WERI-Rb-1 (cell line): ENCODE data around the gene SLC13A2.
"Not testable (repeated sequence)": the region's sequence is repeated elsewhere in the genome, so short reads cannot be mapped to it uniquely, and the experiment has no call there.

Experiments used
- DNase-seq: peaks from one replicate; pipeline ENCODE4 v3.0.0-alpha.2; 2020
- H3K27ac ChIP-seq: fragments of 250-450 bp; sonication (Bioruptor Pico); 2 replicates; pipeline ENCODE4 v1.5.1; 2020; ENCODE audit warnings: mild to moderate bottlenecking, moderate library complexity
- H3K27me3 ChIP-seq: fragments of 250-450 bp; sonication (Bioruptor Pico); 2 replicates; pipeline ENCODE4 v1.5.1; 2021; ENCODE audit warnings: mild to moderate bottlenecking, low read depth, moderate library complexity; ENCODE audit not compliant: insufficient read depth, severe bottlenecking
- H3K36me3 ChIP-seq: fragments of 250-450 bp; sonication (Bioruptor Pico); 2 replicates; pipeline ENCODE4 v1.5.1; 2020; ENCODE audit warnings: mild to moderate bottlenecking, moderate library complexity
- H3K4me3 ChIP-seq: 2 replicates; pipeline ENCODE4 v1.5.1; 2011; ENCODE audit warnings: low read depth, mild to moderate bottlenecking, control low read depth, low read length
- H3K9me3 ChIP-seq: fragments of 250-450 bp; sonication (Bioruptor Pico); 2 replicates; pipeline ENCODE4 v1.5.1; 2021; ENCODE audit warnings: mild to moderate bottlenecking, moderate library complexity; ENCODE audit not compliant: severe bottlenecking
- TF ChIP-seq, protein P1 (sequence below): IDR thresholded peaks from 2 replicates; pipeline ENCODE4 v1.5.1; 2011; ENCODE audit warnings: low read depth, mild to moderate bottlenecking, control low read depth, inconsistent platforms, low read length

SLC13A2 gene

GRCh38 chr17:28443901-28444638 lies 29.4 kb upstream of the SLC13A2 start:
- no peak overlapping the region for H3K27ac ChIP-seq
- TF ChIP-seq, protein P1, sequence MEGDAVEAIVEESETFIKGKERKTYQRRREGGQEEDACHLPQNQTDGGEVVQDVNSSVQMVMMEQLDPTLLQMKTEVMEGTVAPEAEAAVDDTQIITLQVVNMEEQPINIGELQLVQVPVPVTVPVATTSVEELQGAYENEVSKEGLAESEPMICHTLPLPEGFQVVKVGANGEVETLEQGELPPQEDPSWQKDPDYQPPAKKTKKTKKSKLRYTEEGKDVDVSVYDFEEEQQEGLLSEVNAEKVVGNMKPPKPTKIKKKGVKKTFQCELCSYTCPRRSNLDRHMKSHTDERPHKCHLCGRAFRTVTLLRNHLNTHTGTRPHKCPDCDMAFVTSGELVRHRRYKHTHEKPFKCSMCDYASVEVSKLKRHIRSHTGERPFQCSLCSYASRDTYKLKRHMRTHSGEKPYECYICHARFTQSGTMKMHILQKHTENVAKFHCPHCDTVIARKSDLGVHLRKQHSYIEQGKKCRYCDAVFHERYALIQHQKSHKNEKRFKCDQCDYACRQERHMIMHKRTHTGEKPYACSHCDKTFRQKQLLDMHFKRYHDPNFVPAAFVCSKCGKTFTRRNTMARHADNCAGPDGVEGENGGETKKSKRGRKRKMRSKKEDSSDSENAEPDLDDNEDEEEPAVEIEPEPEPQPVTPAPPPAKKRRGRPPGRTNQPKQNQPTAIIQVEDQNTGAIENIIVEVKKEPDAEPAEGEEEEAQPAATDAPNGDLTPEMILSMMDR, result no peak
- no peaks in the 10 kb centered on the region for H3K27me3 ChIP-seq
- H3K36me3 ChIP-seq, result no peaks in the 10 kb centered on the region
- H3K4me3 ChIP-seq, result no peak overlapping the region
- H3K9me3 ChIP-seq, result no peaks in the 10 kb centered on the region
- no peak for DNase-seq

GRCh38 chr17:28446716-28447395 lies 26.6 kb upstream of the SLC13A2 start:
- no peaks in the 10 kb centered on the region for H3K9me3 ChIP-seq
- no peaks in the 10 kb centered on the region for H3K27me3 ChIP-seq
- no peak overlapping the region for H3K27ac ChIP-seq
- TF ChIP-seq, protein P1, result no peak
- H3K4me3 ChIP-seq, result no peak overlapping the region
- H3K36me3 ChIP-seq, result no peaks in the 10 kb centered on the region
- no peak for DNase-seq

DNA sequence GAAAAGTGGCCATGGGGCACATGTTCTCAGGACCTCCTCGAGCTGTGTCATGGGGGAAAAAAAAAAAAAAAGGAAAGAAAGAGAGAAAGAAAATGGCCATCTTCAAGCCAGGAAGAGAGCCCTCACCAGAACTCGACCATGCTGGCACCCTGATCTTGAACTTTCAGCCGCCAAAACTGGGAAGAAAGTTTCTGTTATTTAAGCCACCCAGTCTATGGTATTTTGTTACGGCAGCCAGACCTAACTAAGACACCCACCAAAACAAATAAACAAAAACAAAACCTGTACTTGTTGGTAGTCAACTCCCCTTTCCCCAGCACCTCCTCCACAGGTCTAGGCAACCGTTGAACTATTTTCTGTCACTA lies 26.1 kb upstream of the SLC13A2 start:
- no peak overlapping the region for H3K27ac ChIP-seq
- no peaks in the 10 kb centered on the region for H3K27me3 ChIP-seq
- TF ChIP-seq, protein P1, result no peak
- no peak overlapping the region for H3K4me3 ChIP-seq
- no peak for DNase-seq
- H3K9me3 ChIP-seq, result no peaks in the 10 kb centered on the region
- no peaks in the 10 kb centered on the region for H3K36me3 ChIP-seq

DNA sequence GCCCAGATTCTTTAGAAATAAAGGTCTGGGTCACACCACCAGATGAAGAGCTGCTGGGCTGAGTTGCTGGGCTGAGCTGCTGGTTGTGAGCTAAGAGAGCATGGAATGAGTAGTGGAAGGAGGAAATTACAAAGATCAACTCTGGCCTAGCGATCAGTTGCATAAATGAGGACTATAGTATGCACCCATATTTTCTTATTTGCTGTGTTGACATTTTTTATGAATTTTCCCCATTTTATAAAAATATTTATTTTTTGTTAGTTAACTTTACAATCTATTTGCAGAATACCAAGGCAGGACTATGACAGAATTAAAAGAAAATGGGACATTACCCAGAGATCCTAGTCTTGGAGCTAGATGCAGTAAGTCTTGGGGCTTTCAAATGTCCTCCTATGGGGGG lies 23.6 kb upstream of the SLC13A2 start:
- H3K27ac ChIP-seq, result no peak overlapping the region
- H3K9me3 ChIP-seq, result no peaks in the 10 kb centered on the region
- no peak overlapping the region for H3K4me3 ChIP-seq
- no peaks in the 10 kb centered on the region for H3K27me3 ChIP-seq
- no peak for DNase-seq
- TF ChIP-seq, protein P1, result no peak
- H3K36me3 ChIP-seq, result no peaks in the 10 kb centered on the region

DNA sequence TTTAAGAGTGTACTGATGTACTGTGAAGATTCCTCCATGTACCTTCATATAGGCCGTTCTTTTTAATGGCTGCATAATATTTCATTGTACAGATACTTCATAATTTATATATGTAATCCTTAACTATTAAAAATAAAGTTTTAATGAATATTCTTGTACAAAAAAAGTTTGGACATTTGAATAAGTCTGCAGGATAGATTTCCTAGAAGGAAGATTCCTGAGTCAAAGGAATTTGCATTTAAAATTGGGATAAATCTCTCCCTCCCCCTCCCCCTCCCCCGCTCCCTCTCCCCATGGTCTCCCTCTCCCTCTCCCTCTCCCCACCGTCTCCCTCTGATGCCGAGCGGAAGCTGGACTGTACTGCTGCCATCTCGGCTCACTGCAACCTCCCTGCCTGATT lies 15.6 kb upstream of the SLC13A2 start:
- Histone ChIP-seq H3K36me3 (no peaks in the 10 kb centered on the region), H3K4me3 (no peak overlapping the region), H3K27me3 (no peaks in the 10 kb centered on the region), H3K9me3 (no peaks in the 10 kb centered on the region), H3K27ac (no peak overlapping the region)
- TF ChIP-seq, protein P1, result no peak
- no peak for DNase-seq

- not testable (repeated sequence) for H3K4me3 ChIP-seq, H3K36me3 ChIP-seq, H3K27me3 ChIP-seq, DNase-seq, H3K27ac ChIP-seq, H3K9me3 ChIP-seq
Observed at GRCh38 chr17:28458881-28459280, 14.6 kb upstream of the SLC13A2 start.
